Measurements from ENCODE around the gene HLA-DRB5.
"Not testable (repeated sequence)": the region's sequence is repeated elsewhere in the genome, so short reads cannot be mapped to it uniquely, and the experiment has no call there.

Gene HLA-DRB5

GRCh38 chr6:32551410-32551809, 21.3 kb upstream of the HLA-DRB5 start:
- TF ChIP-seq CTCF (IDR thresholded peaks at IDR 0.05) (no peak), ZFX (IDR thresholded peaks at IDR 0.05; ENCODE audit: borderline replicate concordance) (no peak)

DNA sequence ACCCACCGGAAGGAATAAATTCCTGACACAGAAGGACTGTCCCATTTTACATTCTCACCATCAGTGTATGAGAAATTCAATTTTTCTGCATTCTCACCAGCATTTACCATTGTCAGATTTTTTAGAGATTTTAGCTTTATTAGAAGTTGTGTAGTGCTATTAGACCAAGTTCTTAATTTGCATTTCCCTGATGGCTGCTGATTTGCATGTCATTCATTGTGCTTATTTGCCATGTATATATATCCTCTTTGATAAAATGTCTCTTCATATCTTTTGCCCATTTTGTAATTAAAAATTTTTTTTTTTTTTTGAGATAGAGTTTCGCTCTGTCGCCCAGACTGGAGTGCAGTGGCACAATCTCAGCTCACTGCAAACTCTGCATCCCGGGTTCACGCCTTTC, 9.8 kb upstream of the HLA-DRB5 start:
- no peak overlapping the region for H3K27ac ChIP-seq
- TF ChIP-seq ZFX (IDR thresholded peaks at IDR 0.05; ENCODE audit: borderline replicate concordance) = no peak

More at GRCh38 chr6:32551410-32551809, 21.3 kb upstream of the HLA-DRB5 start:
- no peak overlapping the region for H3K27ac ChIP-seq

- not testable (repeated sequence) for H3K27ac ChIP-seq
These were observed 325 bp upstream of the HLA-DRB5 start for GRCh38 chr6:32530431-32530793.

DNA sequence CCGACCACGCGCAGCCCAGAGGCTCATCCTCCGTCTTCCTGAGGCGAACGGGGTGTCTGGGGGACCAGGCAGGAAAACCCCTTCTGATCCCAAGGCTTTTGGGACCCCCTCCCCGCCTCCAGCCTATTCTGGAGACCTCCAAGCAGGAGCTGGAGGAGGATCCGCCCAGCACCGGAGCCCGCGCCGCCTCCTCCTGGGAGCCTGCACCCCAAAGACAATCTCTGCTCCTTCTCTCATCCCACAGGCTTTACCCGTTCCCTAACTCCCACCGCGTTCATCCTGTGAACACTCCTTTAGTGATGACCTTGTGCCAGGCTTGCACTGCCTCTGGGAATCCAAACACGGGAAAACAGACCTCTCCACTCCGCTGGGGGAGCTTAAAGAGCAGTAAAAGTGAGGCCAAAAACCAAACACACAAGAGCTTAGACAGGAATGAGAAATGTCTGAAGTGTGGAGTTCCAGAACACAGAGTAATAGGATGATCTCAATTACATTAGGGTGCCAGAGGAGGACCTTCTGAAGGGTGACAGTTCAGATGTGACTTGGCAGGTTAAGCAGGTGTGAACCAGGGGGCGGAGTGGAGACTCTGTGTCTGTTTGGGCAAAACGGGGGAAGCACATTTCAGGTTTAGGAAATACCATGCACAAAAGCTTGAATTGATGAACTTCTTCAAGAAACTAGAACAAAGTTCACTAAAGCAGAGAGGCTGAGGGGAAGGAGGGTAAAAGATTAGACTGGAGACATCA, 7.6 kb downstream of the HLA-DRB5 start:
- H3K27ac ChIP-seq = no peak overlapping the region
- TF ChIP-seq ZFX (IDR thresholded peaks at IDR 0.05; ENCODE audit: borderline replicate concordance) (no peak), CTCF (IDR thresholded peaks at IDR 0.05) (no peak)

DNA sequence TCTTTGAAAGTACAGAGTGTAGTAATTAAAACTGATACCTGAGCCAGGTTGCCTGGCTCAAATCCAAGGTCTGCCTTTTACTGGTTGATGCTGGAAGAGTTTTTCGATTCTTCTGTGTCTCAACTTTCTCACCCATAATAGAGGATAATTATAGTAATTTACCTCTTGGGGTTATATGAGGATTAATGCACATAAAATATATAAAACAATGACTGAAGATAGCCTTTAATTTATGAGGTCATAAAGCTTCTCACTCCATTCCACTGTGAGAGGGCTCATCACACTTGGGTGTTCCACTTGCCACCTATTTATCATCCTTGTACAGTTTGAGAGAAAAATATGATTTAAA, 10.2 kb downstream of the HLA-DRB5 start:
- H3K27ac ChIP-seq = no peak overlapping the region
- TF ChIP-seq ZFX (IDR thresholded peaks at IDR 0.05; ENCODE audit: borderline replicate concordance) (no peak), CTCF (IDR thresholded peaks at IDR 0.05) (no peak)

- TF ChIP-seq CTCF (IDR thresholded peaks at IDR 0.05) (no peak), ZFX (IDR thresholded peaks at IDR 0.05; ENCODE audit: borderline replicate concordance) (no peak)
- H3K27ac ChIP-seq = no peak overlapping the region
These were observed 10.8 kb downstream of the HLA-DRB5 start for GRCh38 chr6:32519118-32519909.

- TF ChIP-seq ZFX (IDR thresholded peaks at IDR 0.05; ENCODE audit: borderline replicate concordance) = no peak
- no peak for TF ChIP-seq CTCF (IDR thresholded peaks at IDR 0.05)
- H3K27ac ChIP-seq = no peak overlapping the region
These were observed 12.2 kb downstream of the HLA-DRB5 start for GRCh38 chr6:32517654-32518445.

- no peak overlapping the region for H3K27ac ChIP-seq
- TF ChIP-seq CTCF (IDR thresholded peaks at IDR 0.05) = no peak
- TF ChIP-seq ZFX (IDR thresholded peaks at IDR 0.05; ENCODE audit: borderline replicate concordance) = no peak
These were observed 29.1 kb downstream of the HLA-DRB5 start for GRCh38 chr6:32501016-32501415.
